Hematopoietic multipotent progenitor cell (in vitro differentiated cells): ENCODE results near the gene CYFIP2. TPM values are rescaled to one million over a fixed set of nuclear protein-coding genes. Genes with fewer than 3 reads are reported as not detected.

Experiments used
- DNase-seq, 3 donors: peaks; one replicate each; pipeline ENCODE4 v3.0.0-alpha.2; 2011 to 2015; ENCODE audit warnings: low read depth in 2 of 3, low spot score in 2 of 3
- total RNA-seq: library from RNA; depleted of rRNA; stranded (reverse); fragments of >200 nt; gene quantifications from one replicate; pipeline ENCODE4 v1.2.3, GENCODE V29; 2012

The CYFIP2 gene
- total RNA-seq, 1 donor, result 191 TPM

- no peak for DNase-seq
Measured at GRCh38 chr5:157352756-157353340, 86.9 kb downstream of the CYFIP2 start.

DNA sequence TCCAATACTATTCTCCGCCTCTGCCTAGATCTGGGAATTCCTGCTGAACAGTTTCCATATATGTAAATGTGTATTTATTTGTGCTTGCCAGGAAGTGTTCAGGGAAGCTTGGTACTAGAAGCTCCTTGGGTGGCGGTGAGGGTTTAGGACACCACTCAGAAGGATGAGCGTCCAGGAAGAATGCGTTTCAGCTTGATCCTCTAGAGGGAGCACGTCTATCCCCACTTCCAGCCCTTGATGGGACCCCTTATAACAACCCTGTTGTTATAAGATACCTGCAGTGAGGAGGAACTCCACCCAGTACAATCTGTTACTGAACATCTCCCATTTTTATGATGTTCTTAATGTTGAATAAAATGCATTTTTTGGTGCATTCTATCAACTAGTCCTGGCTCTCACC lies 88.9 kb downstream of the CYFIP2 start:
- no peak for DNase-seq

- no peak for DNase-seq
Measured at GRCh38 chr5:157356576-157356975, 90.7 kb downstream of the CYFIP2 start.

DNA sequence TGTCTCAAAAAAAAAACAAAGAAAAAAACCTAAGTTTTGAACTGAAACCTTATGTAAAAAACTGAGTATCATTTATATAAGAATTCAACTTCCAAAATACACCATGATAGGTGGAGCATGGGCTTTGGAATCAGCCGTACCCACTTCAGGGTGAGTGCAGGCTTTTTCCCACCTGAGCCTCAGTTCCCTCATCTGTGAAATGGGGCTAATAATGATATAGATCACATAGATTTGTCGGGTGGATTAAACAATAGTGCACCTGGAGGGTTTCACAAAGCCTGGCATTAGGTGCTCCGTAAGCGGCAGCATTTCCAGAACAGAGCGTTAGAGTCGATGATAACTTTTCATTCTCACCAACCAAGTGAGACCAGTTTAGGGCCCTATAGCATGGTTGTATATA lies 91.9 kb downstream of the CYFIP2 start:
- DNase-seq, result no peak

GRCh38 chr5:157358871-157359270 lies 92.9 kb downstream of the CYFIP2 start:
- no peak for DNase-seq

GRCh38 chr5:157359356-157360055 lies 93.6 kb downstream of the CYFIP2 start:
- DNase-seq, result no peak

- peak in 2 of 3 donors; percentile 68 to 89 for DNase-seq
Measured at GRCh38 chr5:157362012-157362411, 96.1 kb downstream of the CYFIP2 start.

- no peak for DNase-seq
Measured at GRCh38 chr5:157362502-157362901, 96.6 kb downstream of the CYFIP2 start.

- DNase-seq, result no peak
Measured at GRCh38 chr5:157362982-157363381, 97.1 kb downstream of the CYFIP2 start.

DNA sequence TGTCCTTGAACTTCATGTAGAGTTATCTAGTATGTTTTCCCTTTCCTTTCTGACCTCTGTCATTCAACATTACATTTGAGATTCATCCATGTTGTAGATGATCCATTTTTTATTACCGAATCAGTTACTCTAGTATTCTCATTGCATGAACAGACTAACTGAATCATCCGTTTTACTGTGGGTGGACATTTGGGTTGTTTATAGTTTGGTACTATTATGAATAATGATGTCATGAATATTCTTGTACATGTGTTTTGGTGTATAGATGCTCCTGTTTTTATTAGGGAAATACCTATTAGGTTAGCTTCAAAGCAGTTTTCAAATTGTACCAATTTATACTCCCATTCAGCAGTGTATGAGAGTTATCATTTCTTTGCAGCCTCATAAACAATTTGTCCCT lies 99.8 kb downstream of the CYFIP2 start:
- DNase-seq, result no peak

DNA sequence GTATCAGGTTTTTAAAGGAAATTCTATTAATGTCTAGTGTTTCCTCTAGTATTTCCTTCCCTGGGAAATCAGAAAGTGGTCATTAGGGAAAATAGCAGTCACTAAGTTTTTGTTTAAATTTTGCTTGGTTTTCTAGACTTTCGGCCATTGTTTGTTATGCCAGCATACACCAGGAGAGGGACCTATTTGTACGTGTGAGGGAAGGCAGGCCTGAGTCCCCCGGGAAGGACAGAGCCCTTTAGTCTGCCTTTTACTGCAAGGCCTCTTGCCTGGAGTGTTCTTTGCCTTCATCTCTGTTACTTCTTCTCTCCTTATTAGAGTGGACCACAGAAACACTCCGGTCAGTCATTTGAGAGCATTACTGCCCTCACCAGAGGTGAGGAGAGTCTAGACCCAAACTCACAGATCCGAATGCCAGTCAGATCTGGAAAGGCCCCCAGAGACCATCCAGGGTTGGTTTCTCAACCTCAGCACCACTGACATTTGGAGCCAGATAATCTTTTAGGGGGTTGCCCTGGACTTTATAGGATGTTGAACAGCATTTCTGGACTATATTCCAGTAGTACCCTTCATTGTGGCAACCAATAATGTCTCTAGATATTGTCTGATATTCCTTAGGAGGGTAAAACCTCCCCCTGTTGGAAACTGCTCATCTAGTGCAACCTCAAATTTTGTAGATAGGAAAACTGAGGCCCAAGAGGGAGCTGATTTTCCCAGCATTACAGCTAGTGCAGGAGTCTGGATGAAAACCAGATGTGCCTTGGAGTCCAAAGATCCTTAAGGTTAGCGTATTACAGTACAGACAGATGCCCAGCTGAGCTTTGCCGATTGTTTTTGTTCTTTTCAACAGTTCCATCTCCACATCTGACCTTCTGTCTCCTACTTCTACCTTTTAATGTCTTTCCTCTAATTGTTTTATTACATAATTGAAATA lies 101.1 kb downstream of the CYFIP2 start:
- DNase-seq, result peak in 1 of 3 donors; percentile 16

- no peak for DNase-seq
Measured at GRCh38 chr5:157369507-157369906, 103.6 kb downstream of the CYFIP2 start.

GRCh38 chr5:157370967-157371366 lies 105.0 kb downstream of the CYFIP2 start:
- no peak for DNase-seq

GRCh38 chr5:157371655-157372471 lies 105.9 kb downstream of the CYFIP2 start:
- DNase-seq, result no peak

DNA sequence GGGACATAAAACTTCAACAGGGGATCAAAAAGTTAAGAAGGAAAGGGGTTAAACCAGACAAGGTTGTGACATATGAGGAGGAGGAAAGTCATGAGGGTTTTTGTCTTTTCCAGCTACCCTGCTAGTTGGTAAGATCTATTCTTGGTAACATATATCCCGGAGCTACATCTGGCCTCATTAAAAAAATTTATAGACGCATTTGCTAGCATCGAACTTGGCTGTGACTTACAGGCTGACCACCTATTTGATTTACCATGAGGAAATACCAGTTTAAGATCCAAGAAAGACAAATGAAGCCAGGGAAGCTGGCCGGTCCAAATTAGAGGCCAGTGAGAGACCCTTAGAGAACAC lies 106.5 kb downstream of the CYFIP2 start:
- DNase-seq, result no peak

- DNase-seq, result no peak
Measured at GRCh38 chr5:157378509-157378908, 112.6 kb downstream of the CYFIP2 start.

GRCh38 chr5:157379983-157380382 lies 114.1 kb downstream of the CYFIP2 start:
- DNase-seq, result no peak

- no peak for DNase-seq
Measured at GRCh38 chr5:157381746-157382145, 115.8 kb downstream of the CYFIP2 start.

DNA sequence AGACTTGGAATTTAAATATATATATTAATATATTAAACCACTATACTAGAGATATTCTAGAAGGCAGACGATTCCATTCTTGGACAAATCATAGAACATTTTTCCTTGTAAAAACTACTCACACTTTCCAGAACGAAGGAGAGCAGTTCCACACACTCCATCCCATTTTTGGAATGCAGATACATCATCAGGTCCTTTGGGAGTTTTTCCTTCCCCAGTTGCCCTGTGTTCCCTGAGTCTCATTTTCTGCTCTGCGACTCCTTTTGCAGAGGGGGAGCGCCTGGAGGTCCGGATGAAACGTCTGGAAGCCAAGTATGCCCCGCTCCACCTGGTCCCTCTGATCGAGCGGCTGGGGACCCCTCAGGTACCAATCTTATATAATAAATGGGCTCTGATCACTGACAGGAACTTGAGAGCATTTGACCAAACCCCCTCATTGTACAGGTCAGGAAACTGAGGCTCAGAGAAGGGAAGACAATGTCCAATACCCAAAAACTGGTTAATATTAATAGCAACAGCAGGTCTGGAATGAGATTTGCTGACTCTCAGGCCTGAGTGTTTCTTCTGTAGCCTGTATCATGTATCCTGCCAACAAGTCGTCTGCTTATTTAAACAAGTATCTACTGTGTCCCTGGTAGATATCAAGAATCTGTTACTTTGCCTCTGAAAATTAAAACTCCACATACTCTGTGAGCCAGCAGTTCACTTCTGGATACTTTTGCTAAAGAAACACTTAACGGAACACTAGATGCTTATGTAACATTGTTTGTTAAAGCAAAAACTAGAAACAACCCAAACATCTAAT lies 117.3 kb downstream of the CYFIP2 start:
- DNase-seq, result no peak
